Gastroesophageal sphincter (tissue), 3 donors: ENCODE measurements around the gene TEN1.

Experiments
- EP300 ChIP-seq: sonication (generic); formaldehyde crosslinking; IDR thresholded peaks from one replicate; pipeline ENCODE4 v1.6.1; 2017; ENCODE audit warnings: antibody characterized with exemption, mild to moderate bottlenecking
- POLR2A ChIP-seq, 2 donors: fragments of 450-650 bp; IDR thresholded peaks; one replicate each; pipeline ENCODE4 v1.6.1; 2017; ENCODE audit warnings: antibody characterized with exemption in 2 of 2, mild to moderate bottlenecking in 2 of 2, moderate library complexity in 1 of 2
- TF ChIP-seq, protein P1 (sequence below), 4 experiments: fragments of 200-600 bp in 2 of 4; fragments of 450-650 bp in 2 of 4; sonication (generic) in 1 of 4; IDR thresholded peaks; one replicate each; pipeline ENCODE4 v1.5.1; 2017 to 2019; ENCODE audit warnings: antibody characterized with exemption in 4 of 4, mild to moderate bottlenecking in 2 of 4, moderate library complexity in 2 of 4

DNA sequence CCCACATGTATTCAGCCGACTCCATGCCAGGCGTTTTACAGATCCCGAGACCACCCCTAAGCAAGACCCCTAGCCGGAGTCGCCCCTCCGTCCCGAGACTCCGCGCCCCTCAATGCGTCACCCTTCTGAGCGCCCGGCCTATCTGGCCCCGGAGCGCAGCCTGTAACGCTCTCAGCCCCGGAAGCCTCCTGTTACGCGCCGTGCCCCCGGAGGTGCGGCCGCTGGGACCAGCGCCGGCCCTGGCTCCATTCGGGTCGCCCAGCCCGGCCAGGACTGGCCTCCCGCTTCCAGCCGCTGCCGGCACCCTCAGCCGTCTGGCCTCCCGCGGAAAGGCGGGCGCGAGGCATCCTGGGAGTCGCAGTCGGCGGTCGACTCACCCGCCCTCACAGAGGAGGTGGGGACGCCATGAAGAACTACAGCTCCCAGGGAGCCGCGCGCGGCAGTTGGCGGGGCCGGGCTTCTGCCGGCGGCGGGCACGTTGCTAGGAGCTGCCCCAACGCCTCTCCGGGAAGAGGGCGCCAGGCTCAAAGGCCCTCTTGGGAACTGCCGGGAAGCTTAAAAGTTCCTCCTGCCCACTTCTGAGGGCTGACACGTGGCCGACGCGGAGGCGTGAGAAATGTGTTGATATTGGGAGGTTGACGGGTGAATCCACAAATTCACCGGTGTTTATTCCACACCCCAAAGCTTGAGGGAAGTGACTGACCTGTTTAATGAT is 38.2 kb upstream of the TEN1 start, which contains the start of gene FBF1:
- TF ChIP-seq POLR2A (IDR thresholded peaks at IDR 0.05) (peak; percentile 79 to 84), EP300 (no peak)
- TF ChIP-seq, protein P1, sequence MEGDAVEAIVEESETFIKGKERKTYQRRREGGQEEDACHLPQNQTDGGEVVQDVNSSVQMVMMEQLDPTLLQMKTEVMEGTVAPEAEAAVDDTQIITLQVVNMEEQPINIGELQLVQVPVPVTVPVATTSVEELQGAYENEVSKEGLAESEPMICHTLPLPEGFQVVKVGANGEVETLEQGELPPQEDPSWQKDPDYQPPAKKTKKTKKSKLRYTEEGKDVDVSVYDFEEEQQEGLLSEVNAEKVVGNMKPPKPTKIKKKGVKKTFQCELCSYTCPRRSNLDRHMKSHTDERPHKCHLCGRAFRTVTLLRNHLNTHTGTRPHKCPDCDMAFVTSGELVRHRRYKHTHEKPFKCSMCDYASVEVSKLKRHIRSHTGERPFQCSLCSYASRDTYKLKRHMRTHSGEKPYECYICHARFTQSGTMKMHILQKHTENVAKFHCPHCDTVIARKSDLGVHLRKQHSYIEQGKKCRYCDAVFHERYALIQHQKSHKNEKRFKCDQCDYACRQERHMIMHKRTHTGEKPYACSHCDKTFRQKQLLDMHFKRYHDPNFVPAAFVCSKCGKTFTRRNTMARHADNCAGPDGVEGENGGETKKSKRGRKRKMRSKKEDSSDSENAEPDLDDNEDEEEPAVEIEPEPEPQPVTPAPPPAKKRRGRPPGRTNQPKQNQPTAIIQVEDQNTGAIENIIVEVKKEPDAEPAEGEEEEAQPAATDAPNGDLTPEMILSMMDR (IDR thresholded peaks at IDR 0.05): peak in 2 of 4 experiments; percentile 15 to 35
